Measurements from ENCODE around the gene RPS3. TPM values are rescaled to one million over a fixed set of nuclear protein-coding genes. Genes with fewer than 3 reads are reported as not detected.
A peak's percentile ranks its signal among the peaks of the same experiment; 100 is the strongest.

Gene RPS3
- total and polyA plus RNA-seq, 2 of the 13 experiments (the other 11 are each of a cell fraction or from before 2014, with no cell fraction given), result 2,143 to 3,616 TPM

DNA sequence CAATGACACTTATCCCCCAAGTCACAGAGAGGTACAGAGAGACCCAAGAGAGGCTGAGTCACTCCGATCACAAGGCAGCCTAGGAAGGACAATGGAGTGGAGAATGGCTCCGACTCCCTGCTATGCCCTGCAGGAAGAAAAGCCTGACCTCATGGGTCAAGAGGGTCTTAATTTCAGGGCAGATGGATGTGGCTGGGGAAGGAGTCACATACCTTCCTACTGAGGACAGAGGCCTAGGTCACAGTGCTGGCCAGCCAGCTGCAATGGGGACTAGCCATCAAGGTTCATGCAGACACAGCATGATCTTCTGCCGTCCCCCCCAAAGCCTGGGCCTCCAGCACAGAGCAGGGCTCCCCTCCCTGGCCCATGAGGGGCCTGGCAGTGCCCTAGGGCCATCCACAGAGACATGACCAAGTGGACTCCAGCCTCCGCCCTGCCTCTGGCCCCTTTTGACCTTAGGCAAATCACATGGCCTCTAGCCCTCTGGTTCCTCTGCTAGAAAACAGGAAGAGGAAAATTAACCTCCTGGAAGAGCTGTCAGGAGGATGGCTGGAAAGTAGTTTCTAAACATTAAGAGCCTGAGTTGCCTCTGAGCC, 49.7 kb upstream of the RPS3 start (continued):
- TF ChIP-seq CENPX (CRISPR knock-in tag; IDR thresholded peaks at IDR 0.05), result no peak
- TF ChIP-seq, protein P1, sequence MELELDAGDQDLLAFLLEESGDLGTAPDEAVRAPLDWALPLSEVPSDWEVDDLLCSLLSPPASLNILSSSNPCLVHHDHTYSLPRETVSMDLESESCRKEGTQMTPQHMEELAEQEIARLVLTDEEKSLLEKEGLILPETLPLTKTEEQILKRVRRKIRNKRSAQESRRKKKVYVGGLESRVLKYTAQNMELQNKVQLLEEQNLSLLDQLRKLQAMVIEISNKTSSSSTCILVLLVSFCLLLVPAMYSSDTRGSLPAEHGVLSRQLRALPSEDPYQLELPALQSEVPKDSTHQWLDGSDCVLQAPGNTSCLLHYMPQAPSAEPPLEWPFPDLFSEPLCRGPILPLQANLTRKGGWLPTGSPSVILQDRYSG (CRISPR knock-in tag; IDR thresholded peaks at IDR 0.05), result no peak
- TF ChIP-seq MTA3 (CRISPR knock-in tag; IDR thresholded peaks at IDR 0.05), result no peak
- peak; percentile 81 for TF ChIP-seq MED1 (CRISPR knock-in tag; IDR thresholded peaks at IDR 0.05)
- no peak for TF ChIP-seq HCFC1 (IDR thresholded peaks at IDR 0.05; ENCODE audit: low read depth, low read length)
- TF ChIP-seq GATA4 (IDR thresholded peaks at IDR 0.05; ENCODE audit: borderline replicate concordance, low read depth), result no peak
- no peak for TF ChIP-seq AGO1 (IDR thresholded peaks at IDR 0.05; ENCODE audit: low read depth, low read length, poor library complexity, severe bottlenecking)
- 0 out of 2 replicates have a peak, but pooled peaks have one; percentile 53 for TF ChIP-seq ZFP90 (CRISPR knock-in tag; IDR thresholded peaks at IDR 0.05; ENCODE audit: borderline replicate concordance)
- no peak for TF ChIP-seq ZNF749 (CRISPR knock-in tag; IDR thresholded peaks at IDR 0.05; ENCODE audit: borderline replicate concordance)
- no peak for TF ChIP-seq FOXJ3 (CRISPR knock-in tag; IDR thresholded peaks at IDR 0.05; ENCODE audit: borderline replicate concordance)
- TF ChIP-seq POLR2AphosphoS5 (IDR thresholded peaks at IDR 0.05; ENCODE audit: low read depth, low read length), result no peak
- TF ChIP-seq SSRP1 (CRISPR knock-in tag; IDR thresholded peaks at IDR 0.05), result no peak
- TF ChIP-seq, protein P2, sequence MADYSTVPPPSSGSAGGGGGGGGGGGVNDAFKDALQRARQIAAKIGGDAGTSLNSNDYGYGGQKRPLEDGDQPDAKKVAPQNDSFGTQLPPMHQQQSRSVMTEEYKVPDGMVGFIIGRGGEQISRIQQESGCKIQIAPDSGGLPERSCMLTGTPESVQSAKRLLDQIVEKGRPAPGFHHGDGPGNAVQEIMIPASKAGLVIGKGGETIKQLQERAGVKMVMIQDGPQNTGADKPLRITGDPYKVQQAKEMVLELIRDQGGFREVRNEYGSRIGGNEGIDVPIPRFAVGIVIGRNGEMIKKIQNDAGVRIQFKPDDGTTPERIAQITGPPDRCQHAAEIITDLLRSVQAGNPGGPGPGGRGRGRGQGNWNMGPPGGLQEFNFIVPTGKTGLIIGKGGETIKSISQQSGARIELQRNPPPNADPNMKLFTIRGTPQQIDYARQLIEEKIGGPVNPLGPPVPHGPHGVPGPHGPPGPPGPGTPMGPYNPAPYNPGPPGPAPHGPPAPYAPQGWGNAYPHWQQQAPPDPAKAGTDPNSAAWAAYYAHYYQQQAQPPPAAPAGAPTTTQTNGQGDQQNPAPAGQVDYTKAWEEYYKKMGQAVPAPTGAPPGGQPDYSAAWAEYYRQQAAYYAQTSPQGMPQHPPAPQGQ (CRISPR knock-in tag; IDR thresholded peaks at IDR 0.05; ENCODE audit: borderline replicate concordance), result no peak
- no peak for TF ChIP-seq ZNF550 (CRISPR knock-in tag; IDR thresholded peaks at IDR 0.05; ENCODE audit: borderline replicate concordance)
- no peak for TF ChIP-seq YEATS2 (CRISPR knock-in tag; IDR thresholded peaks at IDR 0.05; ENCODE audit: borderline replicate concordance)
- no peak for TF ChIP-seq HNRNPLL (IDR thresholded peaks at IDR 0.05; ENCODE audit: low read depth, low read length, poor library complexity, severe bottlenecking)
- TF ChIP-seq, protein P3, sequence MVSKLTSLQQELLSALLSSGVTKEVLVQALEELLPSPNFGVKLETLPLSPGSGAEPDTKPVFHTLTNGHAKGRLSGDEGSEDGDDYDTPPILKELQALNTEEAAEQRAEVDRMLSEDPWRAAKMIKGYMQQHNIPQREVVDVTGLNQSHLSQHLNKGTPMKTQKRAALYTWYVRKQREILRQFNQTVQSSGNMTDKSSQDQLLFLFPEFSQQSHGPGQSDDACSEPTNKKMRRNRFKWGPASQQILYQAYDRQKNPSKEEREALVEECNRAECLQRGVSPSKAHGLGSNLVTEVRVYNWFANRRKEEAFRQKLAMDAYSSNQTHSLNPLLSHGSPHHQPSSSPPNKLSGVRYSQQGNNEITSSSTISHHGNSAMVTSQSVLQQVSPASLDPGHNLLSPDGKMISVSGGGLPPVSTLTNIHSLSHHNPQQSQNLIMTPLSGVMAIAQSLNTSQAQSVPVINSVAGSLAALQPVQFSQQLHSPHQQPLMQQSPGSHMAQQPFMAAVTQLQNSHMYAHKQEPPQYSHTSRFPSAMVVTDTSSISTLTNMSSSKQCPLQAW (CRISPR knock-in tag; IDR thresholded peaks at IDR 0.05), result peak; percentile 77
- TF ChIP-seq, protein P4, sequence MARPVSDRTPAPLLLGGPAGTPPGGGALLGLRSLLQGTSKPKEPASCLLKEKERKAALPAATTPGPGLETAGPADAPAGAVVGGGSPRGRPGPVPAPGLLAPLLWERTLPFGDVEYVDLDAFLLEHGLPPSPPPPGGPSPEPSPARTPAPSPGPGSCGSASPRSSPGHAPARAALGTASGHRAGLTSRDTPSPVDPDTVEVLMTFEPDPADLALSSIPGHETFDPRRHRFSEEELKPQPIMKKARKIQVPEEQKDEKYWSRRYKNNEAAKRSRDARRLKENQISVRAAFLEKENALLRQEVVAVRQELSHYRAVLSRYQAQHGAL (CRISPR knock-in tag; IDR thresholded peaks at IDR 0.05; ENCODE audit: not compliant biosample characterization), result peak; percentile 42
- TF ChIP-seq TBX2 (CRISPR knock-in tag; IDR thresholded peaks at IDR 0.05; ENCODE audit: borderline replicate concordance), result no peak
- no peak for TF ChIP-seq ZFP41 (CRISPR knock-in tag; IDR thresholded peaks at IDR 0.05; ENCODE audit: borderline replicate concordance)
- peak; percentile 66; the same call in 1 of the 2 replicates for TF ChIP-seq MEIS2 (CRISPR knock-in tag; IDR thresholded peaks at IDR 0.05)
- no peak for TF ChIP-seq CHD2 (IDR thresholded peaks at IDR 0.05; ENCODE audit: low read depth, low read length)
- TF ChIP-seq BORCS8-MEF2B (CRISPR knock-in tag; IDR thresholded peaks at IDR 0.05), result no peak
- no peak for TF ChIP-seq HNRNPK (IDR thresholded peaks at IDR 0.05; ENCODE audit: low read depth, low read length, poor library complexity, severe bottlenecking)

Data from HepG2 (cell line).